Adrenal gland (tissue), 5 donors: ENCODE results near the gene SLC7A6OS.

Experiments
- CTCF ChIP-seq, 6 experiments: fragments of 450-650 bp in 4 of 6; fragments of 200-600 bp in 2 of 6; sonication (generic) in 1 of 6; IDR thresholded peaks; 1 replicate in 5 of 6; 2 replicates in 1 of 6; pipeline versions ENCODE4 v1.5.1 to v1.8.0; 2016 to 2021; ENCODE audit warnings: antibody characterized with exemption in 6 of 6, mild to moderate bottlenecking in 2 of 6, moderate library complexity in 1 of 6
- POLR2A ChIP-seq, 2 donors: fragments of 450-650 bp; IDR thresholded peaks; one replicate each; pipeline ENCODE4 v1.6.1; 2017; ENCODE audit warnings: antibody characterized with exemption in 2 of 2, mild to moderate bottlenecking in 2 of 2, moderate library complexity in 1 of 2
- donor health status: DM: no; HTN: no; CAD: no.

- TF ChIP-seq CTCF (IDR thresholded peaks at IDR 0.05) (no peak), POLR2A (IDR thresholded peaks at IDR 0.05) (no peak)
Measured at GRCh38 chr16:68297908-68298307, 12.8 kb downstream of the SLC7A6OS start.
